D721Med (cell line): ENCODE measurements around the gene TSPAN10.

Experiments used
- DNase-seq: peaks from one replicate; pipeline ENCODE4 v3.0.0; 2011; ENCODE audit warnings: low spot score; ENCODE audit not compliant: insufficient read length
- FAIRE-seq: peaks from 2 replicates; lab custom pipeline; 2011; peaks lifted over from hg19 to GRCh38; lab: Jason Lieb, UNC
- TF ChIP-seq, protein P1 (sequence below): IDR thresholded peaks from 2 replicates; pipeline ENCODE4 v1.5.1; 2012; ENCODE audit warnings: mild to moderate bottlenecking, control low read depth; ENCODE audit not compliant: insufficient read depth; ENCODE audit errors: missing control alignments

TSPAN10 gene

DNA sequence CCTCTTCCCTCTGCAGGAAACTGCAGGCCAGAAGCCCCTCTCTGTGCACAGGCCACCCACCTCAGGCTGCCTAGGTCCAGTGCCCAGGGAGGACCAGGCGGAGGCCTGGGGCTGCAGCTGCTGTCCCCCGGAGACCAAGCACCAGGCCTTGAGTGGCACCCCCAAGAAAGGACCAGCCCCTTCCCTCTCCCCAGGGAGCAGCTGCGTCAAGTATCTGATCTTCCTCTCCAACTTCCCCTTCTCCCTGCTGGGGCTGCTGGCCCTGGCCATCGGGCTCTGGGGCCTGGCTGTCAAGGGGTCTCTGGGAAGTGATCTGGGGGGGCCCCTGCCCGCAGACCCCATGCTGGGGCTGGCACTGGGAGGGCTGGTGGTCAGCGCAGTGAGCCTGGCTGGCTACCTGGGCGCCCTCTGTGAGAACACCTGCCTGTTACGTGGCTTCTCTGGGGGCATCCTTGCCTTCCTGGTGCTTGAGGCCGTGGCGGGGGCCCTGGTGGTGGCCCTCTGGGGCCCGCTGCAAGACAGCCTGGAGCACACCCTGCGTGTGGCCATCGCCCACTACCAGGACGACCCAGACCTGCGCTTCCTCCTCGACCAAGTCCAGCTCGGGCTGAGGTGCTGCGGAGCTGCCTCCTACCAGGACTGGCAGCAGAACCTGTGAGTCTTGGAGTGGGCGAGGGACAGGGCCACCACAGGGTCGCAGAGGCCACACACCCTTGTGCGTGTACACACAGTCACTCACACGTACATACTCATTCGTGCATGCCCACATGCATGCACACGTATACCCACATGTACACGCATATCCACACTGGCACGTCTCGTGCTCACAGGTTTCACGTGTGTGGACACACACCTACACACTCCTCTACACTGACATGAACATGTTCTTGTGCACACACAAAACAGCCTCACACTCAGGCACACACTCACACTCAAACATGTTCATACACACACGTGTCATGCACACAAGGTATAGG lies 8.3 kb downstream of the TSPAN10 start:
- TF ChIP-seq, protein P1, sequence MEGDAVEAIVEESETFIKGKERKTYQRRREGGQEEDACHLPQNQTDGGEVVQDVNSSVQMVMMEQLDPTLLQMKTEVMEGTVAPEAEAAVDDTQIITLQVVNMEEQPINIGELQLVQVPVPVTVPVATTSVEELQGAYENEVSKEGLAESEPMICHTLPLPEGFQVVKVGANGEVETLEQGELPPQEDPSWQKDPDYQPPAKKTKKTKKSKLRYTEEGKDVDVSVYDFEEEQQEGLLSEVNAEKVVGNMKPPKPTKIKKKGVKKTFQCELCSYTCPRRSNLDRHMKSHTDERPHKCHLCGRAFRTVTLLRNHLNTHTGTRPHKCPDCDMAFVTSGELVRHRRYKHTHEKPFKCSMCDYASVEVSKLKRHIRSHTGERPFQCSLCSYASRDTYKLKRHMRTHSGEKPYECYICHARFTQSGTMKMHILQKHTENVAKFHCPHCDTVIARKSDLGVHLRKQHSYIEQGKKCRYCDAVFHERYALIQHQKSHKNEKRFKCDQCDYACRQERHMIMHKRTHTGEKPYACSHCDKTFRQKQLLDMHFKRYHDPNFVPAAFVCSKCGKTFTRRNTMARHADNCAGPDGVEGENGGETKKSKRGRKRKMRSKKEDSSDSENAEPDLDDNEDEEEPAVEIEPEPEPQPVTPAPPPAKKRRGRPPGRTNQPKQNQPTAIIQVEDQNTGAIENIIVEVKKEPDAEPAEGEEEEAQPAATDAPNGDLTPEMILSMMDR, result no peak
- no peak for DNase-seq
- no peak for FAIRE-seq

DNA sequence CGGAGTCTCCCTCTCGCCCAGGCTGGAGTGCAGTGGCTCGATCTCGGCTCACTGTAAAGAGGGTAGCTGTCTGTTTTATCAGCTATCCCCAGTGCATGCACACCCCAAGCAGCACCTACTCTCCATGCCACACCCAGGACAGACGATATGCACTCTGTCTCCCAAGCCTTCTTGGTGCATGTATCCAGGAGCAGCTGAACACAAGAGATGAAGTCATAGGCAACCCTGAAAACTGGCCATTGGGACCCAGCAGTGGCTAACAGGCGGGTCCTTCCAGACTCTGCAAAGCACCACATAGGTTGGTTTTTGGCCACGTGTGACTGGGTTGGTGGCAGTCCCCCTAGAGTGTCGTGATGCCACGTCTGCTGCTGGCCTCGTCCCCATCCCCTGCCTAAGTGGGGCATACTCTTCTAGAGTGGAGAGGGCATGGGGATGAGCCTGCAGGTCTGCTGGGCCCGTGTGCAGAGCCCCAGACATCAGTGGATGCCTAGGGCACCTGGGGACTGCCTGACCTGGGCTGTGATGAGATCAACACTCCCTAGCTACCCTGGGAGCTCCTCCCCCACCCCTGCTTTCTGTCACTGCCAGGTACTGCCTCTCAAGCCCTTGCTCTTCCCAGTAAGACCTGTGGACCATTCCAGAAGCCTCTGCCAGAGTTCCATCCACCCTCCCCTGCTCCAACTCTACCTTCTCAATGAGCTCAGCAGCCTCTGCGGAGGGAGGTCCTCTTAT lies 10.0 kb downstream of the TSPAN10 start:
- TF ChIP-seq, protein P1, result no peak
- FAIRE-seq (no peak), DNase-seq (no peak)

DNA sequence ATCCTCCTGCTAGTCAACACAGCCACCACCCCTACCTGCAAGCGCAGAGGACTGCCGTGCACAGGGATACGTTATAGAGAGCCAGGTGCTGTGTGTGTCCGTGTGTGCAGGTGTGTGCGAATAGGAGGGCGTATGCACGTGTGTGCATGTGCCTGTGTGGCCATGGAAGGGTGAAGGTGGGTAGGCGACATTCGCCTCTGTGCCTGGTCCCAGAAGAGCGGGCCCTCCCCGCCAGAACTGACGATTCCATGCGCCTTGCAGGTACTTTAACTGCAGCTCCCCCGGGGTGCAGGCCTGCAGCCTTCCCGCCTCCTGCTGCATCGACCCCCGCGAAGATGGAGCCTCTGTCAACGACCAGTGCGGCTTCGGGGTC lies 10.6 kb downstream of the TSPAN10 start:
- DNase-seq, result no peak
- no peak for FAIRE-seq

DNA sequence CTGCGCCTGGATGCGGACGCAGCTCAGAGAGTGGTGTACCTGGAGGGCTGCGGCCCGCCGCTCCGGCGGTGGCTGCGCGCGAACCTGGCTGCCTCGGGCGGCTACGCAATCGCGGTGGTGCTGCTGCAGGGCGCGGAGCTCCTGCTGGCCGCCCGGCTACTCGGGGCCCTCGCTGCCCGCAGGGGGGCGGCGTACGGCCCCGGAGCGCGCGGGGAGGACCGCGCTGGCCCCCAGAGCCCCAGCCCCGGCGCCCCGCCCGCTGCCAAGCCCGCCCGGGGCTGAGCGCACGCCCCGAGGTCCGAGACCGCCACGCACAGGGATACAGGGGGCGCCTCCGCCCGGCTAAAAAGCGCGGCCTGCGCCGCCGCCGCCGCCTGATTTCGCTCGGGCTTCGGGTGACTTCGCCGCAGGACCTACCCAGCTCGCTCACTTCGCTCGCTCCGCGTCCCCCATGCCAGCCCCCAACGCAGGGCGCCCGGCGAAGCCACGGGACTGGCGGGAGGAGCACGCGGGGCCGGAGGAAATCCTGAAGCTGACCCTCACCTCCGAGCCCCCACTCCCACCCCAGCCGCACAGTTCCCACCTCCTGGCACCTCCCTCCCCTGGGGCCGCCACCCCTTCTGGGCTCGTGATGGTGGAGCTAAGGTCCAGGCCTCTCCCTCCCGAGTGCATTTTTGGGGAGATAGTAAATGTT lies 11.2 kb downstream of the TSPAN10 start:
- FAIRE-seq (no peak), DNase-seq (no peak)
- TF ChIP-seq, protein P1, result no peak

More for the DNA sequence above, 10.6 kb downstream of the TSPAN10 start:
- TF ChIP-seq, protein P1, result no peak

DNA sequence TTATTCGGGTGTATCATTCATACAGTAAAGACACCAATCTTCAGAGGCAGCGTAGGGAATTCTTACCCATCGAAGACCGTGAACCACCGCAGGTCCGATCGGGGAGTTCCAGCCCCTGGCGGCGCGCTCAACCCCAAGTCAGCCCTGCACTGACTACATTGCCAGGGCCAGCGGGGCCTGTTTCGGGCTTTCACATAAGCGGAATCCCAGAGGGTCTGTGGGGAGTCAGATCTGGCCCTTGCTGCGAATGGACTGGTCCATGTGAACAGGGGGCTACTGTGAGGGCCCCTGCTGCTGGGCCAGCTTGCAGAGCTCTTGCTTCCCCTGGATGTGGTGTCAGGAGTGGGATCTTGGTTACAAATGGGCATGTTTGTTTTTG lies 11.7 kb downstream of the TSPAN10 start:
- FAIRE-seq, result no peak
- TF ChIP-seq, protein P1, result no peak
- no peak for DNase-seq

DNA sequence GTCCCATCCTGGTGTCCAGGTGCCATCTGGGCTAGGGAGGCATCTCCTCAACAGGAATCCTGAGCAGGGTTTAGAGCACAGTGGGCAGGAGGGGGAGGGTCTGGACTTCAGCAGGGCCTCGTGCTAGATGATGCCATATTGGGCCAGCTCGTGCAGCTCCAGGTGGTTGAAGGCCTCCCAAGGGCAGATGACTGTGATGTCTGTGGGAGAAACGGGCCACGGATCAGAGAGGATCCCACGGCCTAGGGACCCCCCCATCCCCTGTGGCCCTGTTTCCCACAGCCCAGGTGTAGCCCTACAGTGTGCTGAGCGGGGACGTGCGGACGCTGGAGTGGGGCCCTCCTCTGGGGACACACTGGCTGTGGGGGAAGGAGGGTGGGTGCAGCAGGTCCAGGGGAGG lies 14.0 kb downstream of the TSPAN10 start:
- FAIRE-seq, result no peak
- TF ChIP-seq, protein P1, result no peak
- DNase-seq, result no peak
